Measurements from ENCODE around the gene DOCK2.

Gene DOCK2

DNA sequence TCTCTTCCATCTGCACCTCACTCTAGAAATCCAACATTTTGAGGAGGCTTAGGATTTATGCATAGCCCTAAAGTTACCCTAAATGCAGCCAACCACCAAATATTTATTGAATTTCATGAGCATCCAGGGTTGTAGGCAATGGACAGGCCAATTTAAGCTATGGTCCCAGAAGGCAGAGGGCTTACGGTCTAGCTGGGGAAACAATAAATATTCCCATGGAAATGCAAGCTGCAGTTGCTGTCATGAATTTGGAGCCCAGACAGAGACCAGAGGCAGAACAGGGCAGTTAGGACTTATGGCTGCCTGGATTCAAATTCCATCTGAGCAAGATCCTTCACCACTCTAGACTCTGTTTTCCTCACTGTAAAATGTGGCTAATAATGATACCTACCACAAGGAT is 352.3 kb downstream of the DOCK2 start:
- no peak for DNase-seq (ENCODE audit: low read depth)

DNA sequence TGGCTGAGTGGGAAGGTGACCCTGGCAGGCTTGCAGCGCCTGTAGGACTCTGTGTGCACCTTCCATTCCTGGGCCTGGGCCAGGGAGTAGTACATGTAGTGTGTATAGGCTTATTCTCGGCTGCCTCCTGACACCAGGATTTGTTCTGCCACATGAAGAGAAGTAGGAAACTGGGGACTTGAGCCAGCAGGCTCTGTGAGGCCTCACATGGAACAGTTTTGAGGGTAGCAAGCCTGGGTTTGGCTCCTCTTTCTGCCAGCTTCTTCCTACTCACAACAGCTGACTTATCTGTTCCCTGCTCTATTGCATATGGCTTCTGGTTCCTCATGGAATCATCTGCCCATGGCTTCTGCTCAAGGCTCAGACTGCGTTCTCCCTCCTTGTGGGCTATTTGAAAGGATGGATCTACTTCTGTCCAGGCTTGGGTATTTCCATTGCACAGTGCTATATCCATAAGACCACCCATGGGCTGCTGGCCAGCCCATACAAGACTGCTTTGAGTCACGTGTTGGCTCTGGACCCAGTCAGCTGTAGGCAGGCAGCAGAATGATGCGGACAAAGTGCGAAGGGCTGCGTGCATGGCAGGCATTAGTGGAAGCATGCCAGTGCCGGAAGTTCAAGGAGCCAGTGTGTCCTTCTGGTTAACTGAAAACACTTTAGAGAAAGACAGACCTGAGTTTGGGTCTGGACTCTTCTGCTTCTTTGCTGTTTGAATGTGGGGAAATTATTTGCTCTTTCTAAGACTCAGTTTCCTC is 354.2 kb downstream of the DOCK2 start:
- no peak for DNase-seq (ENCODE audit: low read depth)

- DNase-seq (ENCODE audit: low read depth), result no peak
These were observed 355.9 kb downstream of the DOCK2 start for GRCh38 chr5:169992789-169993484.

DNA sequence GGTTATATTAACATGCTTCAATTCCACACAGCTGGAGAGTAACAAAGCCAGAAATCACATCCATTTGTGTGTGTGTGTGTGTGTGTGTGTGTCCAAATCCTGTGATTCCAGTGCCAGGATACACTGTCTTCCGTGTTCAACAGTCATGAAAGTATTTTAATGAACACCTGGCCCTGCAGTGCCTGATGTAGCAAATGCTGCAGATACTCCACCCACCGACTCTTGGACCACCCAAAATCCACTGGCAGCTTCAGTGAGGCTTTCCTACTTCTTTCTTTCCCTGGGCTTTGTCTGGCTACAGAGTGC is 356.4 kb downstream of the DOCK2 start:
- DNase-seq (ENCODE audit: low read depth), result no peak

DNA sequence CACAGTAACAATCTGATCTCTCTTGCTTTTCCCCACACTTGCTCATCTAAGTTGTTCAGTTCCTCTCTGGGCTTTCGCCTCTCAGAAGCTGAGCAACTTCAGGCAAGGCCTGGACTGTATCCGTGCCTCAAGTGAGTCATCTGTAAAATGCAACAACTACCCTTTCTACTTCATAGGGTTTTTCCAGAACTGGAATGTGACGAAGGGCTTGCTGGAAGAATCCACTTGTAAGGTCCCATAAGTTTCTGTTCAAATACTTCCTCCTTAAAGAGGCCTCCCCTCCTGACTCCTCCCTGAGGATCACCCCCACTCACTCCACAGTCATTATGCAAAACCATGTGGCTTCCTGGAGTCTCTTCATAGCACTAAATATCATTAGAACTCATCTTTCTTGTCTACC is 360.7 kb downstream of the DOCK2 start:
- no peak for DNase-seq (ENCODE audit: low read depth)

- no peak for DNase-seq (ENCODE audit: low read depth)
These were observed 362.5 kb downstream of the DOCK2 start for GRCh38 chr5:169999621-170000020.

- no peak for DNase-seq (ENCODE audit: low read depth)
These were observed 363.1 kb downstream of the DOCK2 start for GRCh38 chr5:170000155-170000554.

- no peak for DNase-seq (ENCODE audit: low read depth)
These were observed 368.9 kb downstream of the DOCK2 start for GRCh38 chr5:170006021-170006420.

GRCh38 chr5:170008376-170008775 is 371.3 kb downstream of the DOCK2 start:
- DNase-seq (ENCODE audit: low read depth), result no peak

DNA sequence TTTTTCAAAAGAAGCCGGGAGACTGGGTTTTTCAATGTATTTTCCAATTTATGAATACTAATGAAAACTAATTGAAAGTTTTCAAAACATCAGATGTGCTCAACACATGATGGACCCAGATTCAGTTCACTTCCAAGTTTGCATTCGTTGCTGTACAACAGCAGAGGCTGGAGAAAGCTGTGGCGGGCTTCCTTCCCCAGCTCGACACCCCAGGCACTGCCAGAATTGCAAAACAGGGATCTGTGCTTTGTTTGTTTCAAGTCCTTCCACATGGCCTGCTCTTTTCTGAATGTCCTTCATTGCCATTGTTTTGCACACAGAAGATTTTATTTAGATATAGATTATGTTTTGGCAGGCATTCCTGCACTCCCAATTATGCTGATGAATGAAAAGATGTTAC is 373.5 kb downstream of the DOCK2 start:
- no peak for DNase-seq (ENCODE audit: low read depth)

GRCh38 chr5:170011751-170012150 is 374.7 kb downstream of the DOCK2 start:
- DNase-seq (ENCODE audit: low read depth), result no peak

GRCh38 chr5:170012622-170013021 is 375.5 kb downstream of the DOCK2 start:
- no peak for DNase-seq (ENCODE audit: low read depth)

- DNase-seq (ENCODE audit: low read depth), result no peak
These were observed 383.3 kb downstream of the DOCK2 start for GRCh38 chr5:170020423-170020822.

GRCh38 chr5:170021506-170021905 is 384.4 kb downstream of the DOCK2 start:
- DNase-seq (ENCODE audit: low read depth), result no peak

DNA sequence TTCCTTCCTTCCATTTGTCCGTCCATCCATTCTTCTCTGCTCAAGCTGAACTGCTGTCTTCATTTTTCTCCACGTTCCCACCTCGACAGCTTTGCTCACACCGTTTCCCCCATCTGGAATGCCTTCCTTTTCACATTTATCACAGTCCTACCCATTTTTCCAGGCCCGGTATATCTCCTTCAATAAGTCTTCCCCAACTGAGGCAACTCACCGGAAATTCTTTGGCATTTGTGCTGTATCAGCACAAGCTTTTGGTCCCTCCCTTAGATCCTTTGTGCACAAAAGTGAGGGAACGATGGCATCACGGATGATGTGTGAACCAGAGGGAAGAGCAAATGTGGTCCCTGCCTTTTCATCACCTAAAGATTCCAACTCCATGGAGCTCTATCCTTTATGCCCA is 388.8 kb downstream of the DOCK2 start:
- no peak for DNase-seq (ENCODE audit: low read depth)

DNA sequence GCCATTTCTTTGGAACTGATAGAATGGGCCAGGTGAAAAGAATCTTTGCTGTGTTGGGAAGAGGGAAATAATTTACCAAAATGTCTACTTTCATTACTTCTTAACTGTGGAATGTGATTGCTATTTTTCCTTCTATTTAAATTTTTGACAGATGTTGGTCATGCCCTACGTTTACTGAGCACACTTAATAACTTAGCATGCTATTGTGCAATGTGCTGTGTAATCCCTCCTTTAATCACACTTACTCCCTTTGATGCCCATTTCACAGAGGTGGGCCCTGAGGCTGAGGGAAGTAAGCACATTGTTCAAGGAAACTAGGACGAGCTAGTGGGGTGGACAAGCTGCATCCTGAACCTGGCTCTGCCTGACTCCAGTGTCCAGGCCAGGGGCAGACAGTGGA is 391.0 kb downstream of the DOCK2 start:
- no peak for DNase-seq (ENCODE audit: low read depth)

DNA sequence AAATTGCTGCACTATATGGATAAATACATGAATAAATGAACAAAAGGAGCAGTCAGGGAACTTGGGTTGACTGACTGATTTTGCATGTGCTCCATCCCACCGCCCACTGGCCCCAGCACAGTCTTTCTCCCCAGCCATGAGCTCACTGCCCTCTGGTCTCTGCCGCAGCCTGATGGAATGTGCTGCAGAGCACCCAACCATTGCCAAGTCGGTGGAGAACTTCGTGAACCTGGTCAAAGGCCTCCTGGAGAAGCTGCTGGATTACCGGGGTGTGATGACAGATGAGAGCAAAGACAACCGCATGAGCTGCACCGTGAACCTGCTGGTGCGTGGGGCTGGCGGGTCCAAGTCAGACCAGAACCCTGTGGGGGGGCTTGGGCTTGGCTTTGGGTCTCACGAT is 397.2 kb downstream of the DOCK2 start:
- no peak for DNase-seq (ENCODE audit: low read depth)

DNA sequence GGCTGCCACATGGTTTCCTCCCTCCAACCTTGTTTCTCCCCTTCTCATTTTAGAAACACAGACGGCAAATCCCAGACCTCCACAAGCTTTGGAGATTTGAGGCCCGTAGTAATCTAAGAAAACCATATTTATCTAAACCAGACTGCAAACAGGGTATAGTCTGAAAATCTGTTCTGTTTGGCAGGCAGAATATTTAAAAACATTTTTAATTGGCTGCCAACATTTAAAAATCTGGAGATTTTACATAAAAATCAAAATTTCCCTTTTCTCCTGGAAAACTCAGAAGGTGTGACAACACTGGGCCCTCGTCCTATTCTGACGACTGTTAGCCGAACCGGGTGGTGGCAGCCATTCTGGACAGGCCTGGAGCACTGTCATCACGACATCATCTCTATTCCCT is 401.2 kb downstream of the DOCK2 start:
- DNase-seq (ENCODE audit: low read depth), result no peak

DNA sequence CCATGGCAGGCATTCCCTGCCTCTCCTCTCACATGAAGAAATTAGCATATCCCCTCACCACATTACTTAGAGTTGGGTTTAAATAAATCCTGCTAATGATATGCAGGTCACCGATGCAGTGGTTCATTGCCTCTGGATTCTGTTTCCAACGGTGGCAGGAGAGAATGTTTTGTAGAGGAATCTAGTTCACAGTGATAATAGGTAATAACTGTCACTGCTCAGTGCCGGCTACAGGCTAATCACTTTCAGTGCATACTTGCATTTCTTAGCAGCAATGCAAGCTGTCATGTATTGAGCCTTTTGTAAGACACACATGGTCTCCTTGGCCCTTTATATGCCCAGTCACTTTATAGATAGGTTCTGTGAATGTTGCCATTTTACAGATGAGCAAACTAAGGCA is 402.8 kb downstream of the DOCK2 start:
- no peak for DNase-seq (ENCODE audit: low read depth)

DNA sequence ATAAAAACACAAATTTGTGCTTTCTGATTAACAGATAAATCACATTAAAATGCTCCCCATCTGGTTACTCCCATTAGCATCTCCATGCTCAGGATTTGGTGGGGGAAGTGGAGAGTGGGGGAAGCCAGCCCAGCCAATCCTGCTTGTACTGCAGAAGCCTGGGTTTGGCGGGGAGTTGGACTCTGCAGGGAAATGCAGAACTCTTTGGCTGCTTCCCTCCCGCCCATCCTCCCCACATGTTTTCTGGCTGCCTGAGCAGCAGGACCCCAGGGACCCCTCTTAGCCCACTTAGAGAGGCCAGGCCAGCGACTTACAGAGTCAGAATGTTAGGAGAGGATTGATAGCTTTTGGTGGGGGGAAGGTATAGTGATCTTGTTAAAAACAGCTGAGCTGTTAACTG is 409.2 kb downstream of the DOCK2 start:
- no peak for DNase-seq (ENCODE audit: low read depth)

DNA sequence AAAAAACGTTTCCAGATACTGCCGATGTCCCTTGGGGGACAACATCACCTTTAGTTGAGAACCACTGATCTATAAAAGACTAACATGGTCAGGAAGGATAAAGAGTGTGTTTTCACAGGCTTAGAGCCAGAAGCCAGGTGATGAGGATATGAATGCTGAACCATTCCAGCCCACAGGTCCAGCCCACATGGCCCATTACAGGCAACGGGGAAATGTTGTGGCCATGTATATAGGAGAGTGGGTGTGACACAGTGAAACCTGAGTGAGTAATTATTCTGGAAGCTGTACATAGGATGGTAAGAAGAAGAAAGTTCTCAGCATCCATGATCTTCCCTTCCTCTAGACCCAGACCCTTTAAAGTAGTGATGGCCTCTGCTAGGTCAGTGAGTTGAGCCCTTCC is 412.6 kb downstream of the DOCK2 start:
- DNase-seq (ENCODE audit: low read depth), result no peak

- DNase-seq (ENCODE audit: low read depth), result no peak
These were observed 416.8 kb downstream of the DOCK2 start for GRCh38 chr5:170053896-170054295.

- no peak for DNase-seq (ENCODE audit: low read depth)
These were observed 418.5 kb downstream of the DOCK2 start for GRCh38 chr5:170055606-170056005.
